Prostate gland (tissue), 2 donors: ENCODE measurements around the gene TMEM154.

Source experiments
- CTCF ChIP-seq, 4 experiments: fragments of 200-600 bp in 2 of 4; fragments of 450-650 bp in 2 of 4; sonication (generic) in 2 of 4; IDR thresholded peaks; 1 replicate in 3 of 4; 2 replicates in 1 of 4; pipeline ENCODE4 v1.5.1; 2016 to 2019; ENCODE audit warnings: antibody characterized with exemption in 4 of 4, mild to moderate bottlenecking in 2 of 4, moderate library complexity in 2 of 4
- POLR2AphosphoS5 ChIP-seq: sonication (generic); formaldehyde crosslinking; IDR thresholded peaks from one replicate; pipeline ENCODE4 v1.6.1; 2017; ENCODE audit warnings: antibody characterized with exemption

- TF ChIP-seq CTCF (IDR thresholded peaks at IDR 0.05) (no peak), POLR2AphosphoS5 (no peak)
Measured at GRCh38 chr4:152619556-152619955, 60.2 kb downstream of the TMEM154 start.
